K562 (cell line): ENCODE measurements around the gene TEX53.

Experiments used
- CTCF ChIP-seq, 3 experiments: IDR thresholded peaks in 2 of 3; conservative IDR thresholded peaks in 1 of 3; 2 replicates each; pipeline ENCODE4 v1.5.1; 2011 to 2012; ENCODE audit warnings: low read length in 3 of 3, mild to moderate bottlenecking in 3 of 3, control low read depth in 2 of 3, improper control_type of control experiment in 1 of 3, inconsistent platforms in 1 of 3, low read depth in 1 of 3, mixed read lengths in 1 of 3, moderate library complexity in 1 of 3; ENCODE audit not compliant: insufficient read depth in 2 of 3
- TFAM ChIP-seq: fragments of 250-450 bp; sonication (Bioruptor Pico); conservative IDR thresholded peaks from 2 replicates; pipeline ENCODE4 v1.5.0; 2021; ENCODE audit warnings: mild to moderate bottlenecking, moderate library complexity
- ZZZ3 ChIP-seq: fragments of 450-650 bp; IDR thresholded peaks from 2 replicates; pipeline ENCODE4 v1.6.1; 2016; ENCODE audit warnings: antibody characterized with exemption, mild to moderate bottlenecking, moderate library complexity

- TF ChIP-seq ZZZ3: no peak
- TF ChIP-seq CTCF (IDR thresholded peaks at IDR 0.05 in 2 of 3, conservative IDR thresholded peaks at IDR 0.05 in 1 of 3; ENCODE audit: insufficient read depth in 2 of 3, low read depth in 1 of 3, low read length in 3 of 3): no peak
- no peak for TF ChIP-seq TFAM
Observed at GRCh38 chr9:114666401-114666800, 8.8 kb upstream of the TEX53 start.
